IMR-90 (cell line): Measurements from ENCODE around the gene BEX5. TPM values are rescaled to one million over a fixed set of nuclear protein-coding genes. Genes with fewer than 3 reads are reported as not detected.

Experiments
- ATAC-seq: fragments of 200-7000 bp; cut with Tn5 transposase; 2 replicates; pipeline ENCODE4 v1.9.1; 2020; ENCODE audit warnings: low read depth, mild to moderate bottlenecking, moderate library complexity
- BruUV-seq: library from RNA; stranded (reverse); fragments of 400-500 nt; replicated peaks from 2 replicates; lab custom pipeline; 2021; lab: Mats Ljungman, UMichigan
- CTCF ChIA-PET: fragments of 300-600 bp; formaldehyde crosslinking; extraction: SDS; loops from one replicate; lab custom pipeline; 2021; ENCODE audit warnings: antibody characterized with exemption; lab: Yijun Ruan, JAX
- POLR2A ChIA-PET: fragments of 300-600 bp; sonication (Branson Sonifier 250); formaldehyde crosslinking; loops from one replicate; lab custom pipeline; 2022; ENCODE audit warnings: antibody characterized with exemption; ENCODE audit not compliant: unreplicated experiment; lab: Charles Lee
- DNase-seq: peaks from one replicate; pipeline ENCODE4 v3.0.0; 2013
- H2AFZ ChIP-seq: replicated peaks from 2 replicates; pipeline ENCODE3; 2013; ENCODE audit warnings: low read length, mild to moderate bottlenecking; ENCODE audit not compliant: poor library complexity
- H2AK5ac ChIP-seq: 2 replicates; pipeline ENCODE4 v1.6.1; 2013; ENCODE audit warnings: low read depth, low read length, inconsistent platforms
- H2AK9ac ChIP-seq: replicated peaks from 2 replicates; pipeline ENCODE3; 2013; ENCODE audit warnings: mild to moderate bottlenecking, low read depth, low read length, moderate library complexity; ENCODE audit not compliant: poor library complexity
- H2BK120ac ChIP-seq: 2 replicates; pipeline ENCODE4 v1.6.1; 2013; ENCODE audit warnings: low read depth, low read length, inconsistent platforms
- H2BK15ac ChIP-seq: 3 replicates; pipeline ENCODE4 v1.6.1; 2013; ENCODE audit warnings: low read depth, low read length, inconsistent platforms
- H2BK20ac ChIP-seq: 2 replicates; pipeline ENCODE4 v1.6.1; 2013; ENCODE audit warnings: low read depth, mild to moderate bottlenecking, inconsistent platforms, low read length, moderate library complexity
- H2BK5ac ChIP-seq: 2 replicates; pipeline ENCODE4 v1.6.1; 2013; ENCODE audit warnings: mild to moderate bottlenecking, low read depth, low read length, inconsistent platforms; ENCODE audit not compliant: poor library complexity, severe bottlenecking
- H3K14ac ChIP-seq: replicated peaks from 2 replicates; pipeline ENCODE4 v1.6.1; 2013; ENCODE audit warnings: low read depth, low read length, inconsistent platforms
- H3K18ac ChIP-seq: 2 replicates; pipeline ENCODE4 v1.6.1; 2013; ENCODE audit warnings: low read depth, low read length, control low read depth
- H3K23ac ChIP-seq: 2 replicates; pipeline ENCODE4 v1.6.1; 2013; ENCODE audit warnings: low read depth, low read length, inconsistent platforms
- H3K27ac ChIP-seq: 2 replicates; pipeline ENCODE4 v1.5.1; 2013; ENCODE audit warnings: mild to moderate bottlenecking, control low read depth, low read length; ENCODE audit not compliant: insufficient read depth
- H3K27me3 ChIP-seq: 2 replicates; pipeline ENCODE4 v1.6.1; 2013; ENCODE audit warnings: low read length; ENCODE audit not compliant: control insufficient read depth, insufficient read depth
- H3K36me3 ChIP-seq: 2 replicates; pipeline ENCODE4 v1.6.1; 2013; ENCODE audit warnings: low read length, mixed read lengths; ENCODE audit not compliant: control insufficient read depth, insufficient read depth
- H3K4ac ChIP-seq: 2 replicates; pipeline ENCODE4 v1.6.1; 2013; ENCODE audit warnings: low read depth, low read length, inconsistent platforms
- H3K4me1 ChIP-seq: 2 replicates; pipeline ENCODE4 v1.6.1; 2013; ENCODE audit warnings: low read length, mixed read lengths; ENCODE audit not compliant: control insufficient read depth, insufficient read depth
- H3K4me2 ChIP-seq: 2 replicates; pipeline ENCODE4 v1.6.1; 2013; ENCODE audit warnings: low read depth, mild to moderate bottlenecking, control low read depth, low read length, moderate library complexity
- H3K4me3 ChIP-seq: 2 replicates; pipeline ENCODE4 v1.5.1; 2013; ENCODE audit warnings: low read depth, mild to moderate bottlenecking, control low read depth, low read length, moderate library complexity; ENCODE audit not compliant: insufficient read depth
- H3K56ac ChIP-seq: 2 replicates; pipeline ENCODE4 v1.6.1; 2013; ENCODE audit warnings: low read length, inconsistent platforms; ENCODE audit not compliant: insufficient read depth; ENCODE audit errors: extremely low read depth
- H3K79me1 ChIP-seq, 2 experiments: 2 replicates each; pipeline ENCODE4 v1.6.1; 2013; ENCODE audit warnings: low read length in 2 of 2, inconsistent platforms in 1 of 2, low read depth in 1 of 2
- H3K9ac ChIP-seq: 2 replicates; pipeline ENCODE4 v1.6.1; 2013; ENCODE audit warnings: low read depth, low read length, control low read depth
- H3K9me1 ChIP-seq: 2 replicates; pipeline ENCODE4 v1.6.1; 2013; ENCODE audit warnings: low read length, inconsistent platforms; ENCODE audit not compliant: insufficient read depth
- H3K9me3 ChIP-seq: 2 replicates; pipeline ENCODE4 v1.6.1; 2013; ENCODE audit warnings: low read length; ENCODE audit not compliant: control insufficient read depth, insufficient read depth
- H4K20me1 ChIP-seq: 2 replicates; pipeline ENCODE4 v1.6.1; 2013; ENCODE audit warnings: low read length, inconsistent platforms; ENCODE audit not compliant: insufficient read depth
- H4K5ac ChIP-seq: 2 replicates; pipeline ENCODE4 v1.6.1; 2013; ENCODE audit warnings: mild to moderate bottlenecking, low read depth, low read length, control low read depth
- H4K8ac ChIP-seq, 2 experiments: 2 replicates each; pipeline ENCODE4 v1.6.1; 2013; ENCODE audit warnings: low read depth in 2 of 2, low read length in 2 of 2, control low read depth in 1 of 2, inconsistent platforms in 1 of 2
- H4K91ac ChIP-seq: 2 replicates; pipeline ENCODE4 v1.6.1; 2013; ENCODE audit warnings: low read depth, low read length, inconsistent platforms; ENCODE audit not compliant: insufficient read depth
- NFE2L2 ChIP-seq: fragments of 150-350 bp; IDR thresholded peaks from 2 replicates; pipeline ENCODE4 v1.6.1; 2016; ENCODE audit warnings: low read depth, mild to moderate bottlenecking, low read length
- POLR2A ChIP-seq: IDR thresholded peaks from 2 replicates; pipeline ENCODE4 v1.6.1; 2012; ENCODE audit warnings: mild to moderate bottlenecking, low read depth, low read length
- RAD21 ChIP-seq: IDR thresholded peaks from 2 replicates; pipeline ENCODE4 v1.6.1; 2012; ENCODE audit warnings: low read length, improper control_type of control experiment
- WGBS, 2 experiments: methylation state at CpG; one replicate each; pipeline versions ENCODE4 v1.1.5 to v1.1.7; 2013; ENCODE audit warnings: missing lambda C conversion rate in 2 of 2; ENCODE audit not compliant: insufficient read length in 1 of 2; ENCODE audit errors: extremely low coverage in 2 of 2; 5-methylcytosine and 5-hydroxymethylcytosine counted together
- dilution Hi-C: fragments of 300-500 bp; cut with HindIII; formaldehyde crosslinking; loops from one replicate; pipeline ENCODE4 v1.14.3; 2018; ENCODE audit warnings: low sequenced_read_pairs; ENCODE audit not compliant: unreplicated experiment
- in situ Hi-C: fragments of 300-500 bp; cut with MboI; formaldehyde crosslinking; loops from 3 replicates; pipeline ENCODE4 v1.14.3; 2019; ENCODE audit warnings: low sequenced_read_pairs, inconsistent platforms, mixed read lengths
- intact Hi-C: fragments of 100-400 bp; cut with micrococcal nuclease; formaldehyde crosslinking; loops from 2 replicates; pipeline ENCODE4 v1.10.0; 2022
- polyA plus RNA-seq, 3 experiments: library from polyadenylated mRNA; depleted of rRNA; stranded (reverse); fragments of >200 nt; gene quantifications; 2 replicates each; pipeline ENCODE4 v1.2.3, GENCODE V29; 2012; ENCODE audit warnings: low replicate concordance in 1 of 3
- total RNA-seq: library from RNA; depleted of rRNA; stranded (reverse); fragments of >200 nt; gene quantifications from 2 replicates; pipeline ENCODE4 v1.2.3, GENCODE V29; 2012; rRNA removed

BEX5 gene
- total and polyA plus RNA-seq, 2 of the 4 experiments (the other 2 are of a cell fraction), result not detected

- no peak overlapping the region for H2BK20ac ChIP-seq
- ATAC-seq (no peak), DNase-seq (no peak)
- no peak for TF ChIP-seq RAD21
- TF ChIP-seq NFE2L2, result no peak
- no peak for TF ChIP-seq POLR2A
- H2AFZ ChIP-seq, result no peak overlapping the region
- in situ Hi-C loops, result no loop called here
- no peak overlapping the region for H4K8ac ChIP-seq
- no peaks in the 10 kb centered on the region for H3K9me1 ChIP-seq
- dilution Hi-C loops, result no loop called here
- H3K79me1 ChIP-seq, result no peaks in the 10 kb centered on the region
- H3K4me3 ChIP-seq, result no peak overlapping the region
- no peaks in the 10 kb centered on the region for H3K27me3 ChIP-seq
- no peak overlapping the region for H2AK9ac ChIP-seq
- H3K27ac ChIP-seq, result no peak overlapping the region
- H2AK5ac ChIP-seq, result no peak overlapping the region
- H3K9me3 ChIP-seq, result no peaks in the 10 kb centered on the region
- H3K4me2 ChIP-seq, result no peak overlapping the region
- H3K56ac ChIP-seq, result no peak overlapping the region
- CTCF ChIA-PET, result no interaction called here
- POLR2A ChIA-PET, result no interaction called here
- H2BK15ac ChIP-seq, result no peak overlapping the region
- no peak overlapping the region for H3K23ac ChIP-seq
- H2BK5ac ChIP-seq, result no peak overlapping the region
- no peaks in the 10 kb centered on the region for H4K20me1 ChIP-seq
- H3K4me1 ChIP-seq, result no peaks in the 10 kb centered on the region
- intact Hi-C loops, result no loop called here
- no peaks in the 10 kb centered on the region for H3K36me3 ChIP-seq
- no CpG with 5 or more reads among the region's 4 CpGs for WGBS, 2 experiments
- H4K91ac ChIP-seq, result no peak overlapping the region
- H3K9ac ChIP-seq, result no peak overlapping the region
- no peak overlapping the region for H3K18ac ChIP-seq
- no peak overlapping the region for H2BK120ac ChIP-seq
- no peak overlapping the region for H4K5ac ChIP-seq
- H3K14ac ChIP-seq, result no peak overlapping the region
- no peak overlapping the region for H3K4ac ChIP-seq
- no TSS peak for BruUV-seq
These were observed 42.4 kb downstream of the BEX5 start for GRCh38 chrX:102113367-102113766.

Other genes starting within 250 kb of the BEX5 start
- gene ZMAT1, start 223.9 kb downstream of the BEX5 start, total RNA-seq, result not detected in 2 replicates
- gene ZMAT1, start 223.9 kb downstream of the BEX5 start, polyA plus RNA-seq (2012; rRNA removed), result 0.03 TPM in 1 of 2 replicates, not detected in the other
- not detected in 2 replicates for gene TCEAL2, start 30.3 kb downstream of the BEX5 start, total RNA-seq
- not detected in 2 replicates for gene TCEAL2, start 30.3 kb downstream of the BEX5 start, polyA plus RNA-seq (2012; rRNA removed)
- not detected in 2 replicates for gene TCEAL6, start 13.5 kb downstream of the BEX5 start, total RNA-seq
- gene TCEAL6, start 13.5 kb downstream of the BEX5 start, polyA plus RNA-seq (2012; rRNA removed), result not detected in 2 replicates
- gene TCP11X1, start 59.3 kb upstream of the BEX5 start, total RNA-seq, result not detected in 2 replicates
- gene TCP11X1, start 59.3 kb upstream of the BEX5 start, polyA plus RNA-seq (2012; rRNA removed), result not detected in 2 replicates
- gene NXF2, start 91.2 kb upstream of the BEX5 start, total RNA-seq, result not detected in 2 replicates
- not detected in 2 replicates for gene NXF2, start 91.2 kb upstream of the BEX5 start, polyA plus RNA-seq (2012; rRNA removed)